Dedifferentiated amniotic fluid mesenchymal stem cell (primary cell): ENCODE measurements around the gene SCUBE2.
A peak's percentile ranks its signal among the peaks of the same experiment; 100 is the strongest.
"Not testable (repeated sequence)": the region's sequence is repeated elsewhere in the genome, so short reads cannot be mapped to it uniquely, and the experiment has no call there.

ENCODE experiments used
- DNase-seq: peaks from one replicate; pipeline ENCODE4 v3.0.0-alpha.2; 2016; ENCODE audit errors: extremely low spot score

SCUBE2 gene

GRCh38 chr11:9008011-9008550, 83.3 kb downstream of the SCUBE2 start:
- no peak for DNase-seq

- DNase-seq, result no peak
Measured at GRCh38 chr11:9005087-9005486, 86.3 kb downstream of the SCUBE2 start.

GRCh38 chr11:9004183-9004926, 87.0 kb downstream of the SCUBE2 start:
- DNase-seq, result no peak

- peak; percentile 54 for DNase-seq
Measured at GRCh38 chr11:9003573-9004182, 87.7 kb downstream of the SCUBE2 start, which contains the start of gene NRIP3. Gene NRIP3, minus strand, starts transcription at chr11:9004001. Its CDS starts 66 bp downstream, at chr11:9003935.

GRCh38 chr11:9002920-9003572, 88.4 kb downstream of the SCUBE2 start:
- DNase-seq, result no peak

- peak; percentile 43 for DNase-seq
Measured at GRCh38 chr11:9001736-9002135, 89.7 kb downstream of the SCUBE2 start.

- no peak for DNase-seq
Measured at GRCh38 chr11:8998017-8998416, 93.4 kb downstream of the SCUBE2 start.

- DNase-seq, result no peak
Measured at GRCh38 chr11:8997451-8997850, 93.9 kb downstream of the SCUBE2 start.

- peak; percentile 37 for DNase-seq
Measured at GRCh38 chr11:8989453-8989852, 101.9 kb downstream of the SCUBE2 start.

GRCh38 chr11:8988329-8989234, 102.8 kb downstream of the SCUBE2 start:
- DNase-seq, result peak; percentile 30

GRCh38 chr11:8987446-8987845, 104.0 kb downstream of the SCUBE2 start:
- no peak for DNase-seq

- not testable (repeated sequence) for DNase-seq
Measured at GRCh38 chr11:8986772-8987171, 104.6 kb downstream of the SCUBE2 start.

GRCh38 chr11:8985462-8985861, 105.9 kb downstream of the SCUBE2 start:
- no peak for DNase-seq

GRCh38 chr11:8983552-8983951, 107.8 kb downstream of the SCUBE2 start:
- DNase-seq, result no peak

- DNase-seq, result no peak
Measured at GRCh38 chr11:8980485-8980884, 110.9 kb downstream of the SCUBE2 start.

GRCh38 chr11:8979365-8979764, 112.0 kb downstream of the SCUBE2 start:
- not testable (repeated sequence) for DNase-seq

GRCh38 chr11:8973121-8973520, 118.3 kb downstream of the SCUBE2 start:
- no peak for DNase-seq

GRCh38 chr11:8971924-8972316, 119.5 kb downstream of the SCUBE2 start:
- DNase-seq, result no peak

GRCh38 chr11:8971196-8971923, 120.0 kb downstream of the SCUBE2 start:
- DNase-seq, result no peak
